DMS 273 treated with DMSO at 0.1 percent for 48 hours (cell line): Measurements from ENCODE around the gene KLF1.
"Not testable (repeated sequence)": the region's sequence is repeated elsewhere in the genome, so short reads cannot be mapped to it uniquely, and the experiment has no call there.

Experiments
- DNase-seq: peaks from one replicate; lab custom pipeline; 2025; lab: John Stamatoyannopoulos, UW

KLF1 gene

GRCh38 chr19:12886969-12887747 is at the start of gene KLF1:
Gene KLF1, minus strand, starts transcription at chr19:12887201. Its CDS starts 61 bp downstream, at chr19:12887140.
- DNase-seq = no peak

- no peak for DNase-seq
These were observed 49.6 kb upstream of the KLF1 start for GRCh38 chr19:12936582-12936981.

- DNase-seq = no peak
These were observed 48.1 kb upstream of the KLF1 start for GRCh38 chr19:12935071-12935470.

GRCh38 chr19:12933287-12934072 is 46.5 kb upstream of the KLF1 start, which contains the start of gene FARSA:
Gene FARSA, minus strand, starts transcription at chr19:12933711. Its CDS starts 15 bp downstream, at chr19:12933696.
- DNase-seq = peak; percentile 79

GRCh38 chr19:12932392-12933286 is 45.6 kb upstream of the KLF1 start:
- DNase-seq = no peak

GRCh38 chr19:12930002-12930645 is 43.1 kb upstream of the KLF1 start:
- DNase-seq = no peak

GRCh38 chr19:12924621-12925310 is 37.8 kb upstream of the KLF1 start:
- DNase-seq = no peak

- DNase-seq = no peak
These were observed 36.0 kb upstream of the KLF1 start for GRCh38 chr19:12922959-12923358.

GRCh38 chr19:12921047-12921446 is 34.0 kb upstream of the KLF1 start:
- DNase-seq = no peak

GRCh38 chr19:12918253-12918652 is 31.3 kb upstream of the KLF1 start:
- no peak for DNase-seq

- DNase-seq = not testable (repeated sequence)
These were observed 28.9 kb upstream of the KLF1 start for GRCh38 chr19:12915860-12916259.

- DNase-seq = no peak
These were observed 27.1 kb upstream of the KLF1 start for GRCh38 chr19:12913851-12914690.

- DNase-seq = peak; percentile 97
These were observed 26.1 kb upstream of the KLF1 start for GRCh38 chr19:12913011-12913561.

GRCh38 chr19:12912571-12912970 is 25.6 kb upstream of the KLF1 start:
- no peak for DNase-seq

GRCh38 chr19:12907166-12907565 is 20.2 kb upstream of the KLF1 start:
- DNase-seq = no peak

- DNase-seq = no peak
These were observed 13.0 kb upstream of the KLF1 start for GRCh38 chr19:12899891-12900518.

GRCh38 chr19:12896460-12896859 is 9.5 kb upstream of the KLF1 start:
- DNase-seq = no peak

GRCh38 chr19:12893582-12893981 is 6.6 kb upstream of the KLF1 start:
- DNase-seq = no peak

GRCh38 chr19:12891553-12892021 is 4.6 kb upstream of the KLF1 start:
- DNase-seq = no peak
